Right cardiac atrium (tissue), 5 donors: ENCODE data around the gene GDF15. TPM values are rescaled to one million over a fixed set of nuclear protein-coding genes. Genes with fewer than 3 reads are reported as not detected.

Source experiments
- ATAC-seq, 2 donors: fragments of 200-7000 bp; cut with Tn5 transposase; one replicate each; pipeline versions ENCODE4 v1.8.0 to v1.9.1; 2020; ENCODE audit warnings: moderate library complexity in 2 of 2, mild to moderate bottlenecking in 1 of 2
- DNase-seq, 3 donors: peaks; one replicate each; pipeline ENCODE4 v3.0.0-alpha.2; 2020
- H3K27ac ChIP-seq: one replicate; pipeline ENCODE4 v1.5.1; 2013; ENCODE audit warnings: mild to moderate bottlenecking, low read length, control low read depth, moderate library complexity
- H3K27me3 ChIP-seq: one replicate; pipeline ENCODE4 v1.6.1; 2013; ENCODE audit not compliant: control insufficient read depth, insufficient read depth
- H3K4me1 ChIP-seq: one replicate; pipeline ENCODE4 v1.6.1; 2013; ENCODE audit warnings: low read length; ENCODE audit not compliant: control insufficient read depth, insufficient read depth
- H3K4me3 ChIP-seq: one replicate; pipeline ENCODE4 v1.5.1; 2013; ENCODE audit warnings: low read length, control low read depth
- H3K9me3 ChIP-seq: one replicate; pipeline ENCODE4 v1.6.1; 2013; ENCODE audit warnings: low read length; ENCODE audit not compliant: control insufficient read depth
- WGBS: extraction: QIAGEN DNeasy Blood & Tissue Kit; methylation state at CpG from one replicate; pipeline ENCODE4 v1.1.7; 2013; 5-methylcytosine and 5-hydroxymethylcytosine counted together
- intact Hi-C, 4 donors: fragments of 100-400 bp; cut with DNase I; formaldehyde crosslinking; loops; one replicate each; pipeline versions ENCODE4 v1.11.0 to v1.14.0; 2022 to 2023
- polyA plus RNA-seq: library from polyadenylated mRNA; stranded (reverse); fragments of 200-250 nt; gene quantifications from one replicate; pipeline ENCODE4 v1.2.3, GENCODE V29; 2013
- total RNA-seq, 4 donors: library from RNA; stranded (reverse); fragmentation: NEBNext Ultra II Directional; extraction: Animal tissue kit (Norgen Biotek cat#: 25700); gene quantifications; one replicate each; pipeline ENCODE4 v1.2.1, GENCODE V29; 2021
- donor health status: healthy with polysubstance abuse.
- donor health status: DM: no; HTN: yes; CAD: no.
- donor health status: DM: no; HTN: no; CAD: no.
- donor health status: DM: no; HTN: yes; CAD: no; lungs with severe emphysema.
- donor health status: DM: yes; HTN: yes; CAD: no.

Gene GDF15
- total and polyA plus RNA-seq, 5 donors = 0.25 to 0.60 (median 0.52) TPM; not detected in 1

- intact Hi-C loops = no loop called here
- ATAC-seq (no peak), DNase-seq (no peak)
- Histone ChIP-seq H3K4me1 (peaks cover 3% of the 10 kb centered on the region), H3K27ac (no peak overlapping the region), H3K9me3 (no peaks in the 10 kb centered on the region), H3K4me3 (no peak overlapping the region), H3K27me3 (no peaks in the 10 kb centered on the region)
- 77% methylated on average over 7 of the region's 7 CpGs for WGBS
Observed at GRCh38 chr19:18384775-18385174, 1.2 kb upstream of the GDF15 start.

GRCh38 chr19:18385359-18385674 lies 641 bp upstream of the GDF15 start:
- 91% methylated on average over 3 of the region's 3 CpGs for WGBS
- ATAC-seq (no peak), DNase-seq (no peak)
- intact Hi-C loops = no loop called here
- Histone ChIP-seq H3K27ac (no peak overlapping the region), H3K27me3 (no peaks in the 10 kb centered on the region), H3K4me1 (peaks cover under 1% of the 10 kb centered on the region), H3K9me3 (no peaks in the 10 kb centered on the region), H3K4me3 (no peak overlapping the region)

- Histone ChIP-seq H3K4me1 (no peaks in the 10 kb centered on the region), H3K27me3 (no peaks in the 10 kb centered on the region), H3K4me3 (no peak overlapping the region), H3K27ac (no peak overlapping the region), H3K9me3 (no peaks in the 10 kb centered on the region)
- intact Hi-C loops = no loop called here
- WGBS = 84% methylated on average over 14 of the region's 14 CpGs
- DNase-seq = no peak
- ATAC-seq = no peak
Observed at GRCh38 chr19:18386543-18387271, 749 bp downstream of the GDF15 start.

GRCh38 chr19:18388100-18388959 lies 2.4 kb downstream of the GDF15 start:
- Histone ChIP-seq H3K27me3 (no peaks in the 10 kb centered on the region), H3K27ac (no peak overlapping the region), H3K9me3 (no peaks in the 10 kb centered on the region), H3K4me1 (no peaks in the 10 kb centered on the region), H3K4me3 (no peak overlapping the region)
- peak; percentile 81 to 94 (median 94) for DNase-seq
- intact Hi-C loops = no loop called here
- 7% methylated on average over 86 of the region's 86 CpGs for whole genome bisulfite sequencing
- peak; percentile 90 for ATAC-seq

- Histone ChIP-seq H3K4me3 (no peak overlapping the region), H3K27me3 (no peaks in the 10 kb centered on the region), H3K4me1 (no peaks in the 10 kb centered on the region), H3K9me3 (no peaks in the 10 kb centered on the region), H3K27ac (no peak overlapping the region)
- ATAC-seq (no peak), DNase-seq (no peak)
- 82% methylated on average over 13 of the region's 13 CpGs for WGBS
- intact Hi-C loops = no loop called here
Observed at GRCh38 chr19:18388960-18389725, 3.2 kb downstream of the GDF15 start.

- H3K9me3 ChIP-seq = no peaks in the 10 kb centered on the region
- no peak overlapping the region for H3K4me3 ChIP-seq
- no peak for DNase-seq
- no peaks in the 10 kb centered on the region for H3K4me1 ChIP-seq
- intact Hi-C loops = loop anchor here in 1 of 4 donors (10.0 kb wide), 1 partner anchor 115 kb away; the partner anchor contains the start of gene IQCN
- H3K27ac ChIP-seq = no peak overlapping the region
- ATAC-seq = no peak
- no peaks in the 10 kb centered on the region for H3K27me3 ChIP-seq
Observed at GRCh38 chr19:18389726-18390064, 3.7 kb downstream of the GDF15 start.

GRCh38 chr19:18390065-18390907 lies 4.3 kb downstream of the GDF15 start:
- ATAC-seq = no peak
- no peak for DNase-seq
- no peaks in the 10 kb centered on the region for H3K9me3 ChIP-seq
- intact Hi-C loops = loop anchor here in 1 of 4 donors (10.0 kb wide), 1 partner anchor 115 kb away; the partner anchor contains the start of gene IQCN
- no peak overlapping the region for H3K27ac ChIP-seq
- WGBS = 84% methylated on average over 6 of the region's 6 CpGs
- H3K4me3 ChIP-seq = no peak overlapping the region
- H3K4me1 ChIP-seq = no peaks in the 10 kb centered on the region
- H3K27me3 ChIP-seq = no peaks in the 10 kb centered on the region

- H3K27me3 ChIP-seq = no peaks in the 10 kb centered on the region
- H3K4me3 ChIP-seq = no peak overlapping the region
- intact Hi-C loops = loop anchor here in 1 of 4 donors (10.0 kb wide), 1 partner anchor 117 kb away; the partner anchor contains the start of gene IQCN
- ATAC-seq (no peak), DNase-seq (no peak)
- H3K9me3 ChIP-seq = no peaks in the 10 kb centered on the region
- WGBS = 76% methylated on average over 9 of the region's 9 CpGs
- H3K27ac ChIP-seq = no peak overlapping the region
- H3K4me1 ChIP-seq = no peaks in the 10 kb centered on the region
Observed at GRCh38 chr19:18391509-18392075, 5.6 kb downstream of the GDF15 start.

GRCh38 chr19:18392417-18392816 lies 6.5 kb downstream of the GDF15 start:
- peak; percentile 54 to 80 (median 75) for DNase-seq
- H3K27me3 ChIP-seq = no peaks in the 10 kb centered on the region
- H3K4me3 ChIP-seq = no peak overlapping the region
- intact Hi-C loops = loop anchor here in 1 of 4 donors (10.0 kb wide), 1 partner anchor 118 kb away; the partner anchor contains the start of gene IQCN
- no peaks in the 10 kb centered on the region for H3K9me3 ChIP-seq
- WGBS = 59% methylated on average over 11 of the region's 11 CpGs
- H3K4me1 ChIP-seq = no peaks in the 10 kb centered on the region
- no peak overlapping the region for H3K27ac ChIP-seq
- ATAC-seq = peak; percentile 28 to 47

- no peaks in the 10 kb centered on the region for H3K27me3 ChIP-seq
- no peak overlapping the region for H3K4me3 ChIP-seq
- 65% methylated on average over 5 of the region's 5 CpGs for WGBS
- DNase-seq = no peak
- no peak overlapping the region for H3K27ac ChIP-seq
- intact Hi-C loops = loop anchor here in 1 of 4 donors (10.0 kb wide), 1 partner anchor 118 kb away; the partner anchor contains the start of gene IQCN
- no peaks in the 10 kb centered on the region for H3K4me1 ChIP-seq
- ATAC-seq = no peak
- H3K9me3 ChIP-seq = no peaks in the 10 kb centered on the region
Observed at GRCh38 chr19:18392926-18393325, 7.0 kb downstream of the GDF15 start.
